K562 (cell line): Measurements from ENCODE around the gene S100A8. TPM values are rescaled to one million over a fixed set of nuclear protein-coding genes. Genes with fewer than 3 reads are reported as not detected.

Source experiments
- CBX1 ChIP-seq: sonication (generic); IDR thresholded peaks from 2 replicates; pipeline ENCODE4 v1.6.1; 2016; ENCODE audit warnings: antibody characterized with exemption, low read depth, mild to moderate bottlenecking
- FOXK1 ChIP-seq: sonication (generic); formaldehyde crosslinking; IDR thresholded peaks from 2 replicates; pipeline ENCODE4 v1.8.0; 2022; ENCODE audit warnings: missing genetic modification reagents, mild to moderate bottlenecking, borderline replicate concordance
- POLR3G ChIP-seq: IDR thresholded peaks from 2 replicates; pipeline ENCODE4 v1.6.1; 2011; ENCODE audit not compliant: insufficient read length, insufficient replicate concordance; ENCODE audit errors: extremely low read depth
- RAD21 ChIP-seq, 2 experiments: fragments of 250-450 bp in 1 of 2; fragments of 450-650 bp in 1 of 2; sonication (Bioruptor Pico) in 1 of 2; formaldehyde crosslinking in 1 of 2; IDR thresholded peaks in 1 of 2; conservative IDR thresholded peaks in 1 of 2; 2 replicates each; pipeline versions ENCODE4 v1.4.0 to v1.8.0; 2020 to 2022; ENCODE audit warnings: mild to moderate bottlenecking in 2 of 2, moderate library complexity in 1 of 2
- SIX5 ChIP-seq, 2 experiments: IDR thresholded peaks; 2 replicates each; pipeline ENCODE4 v1.6.1; 2011; ENCODE audit warnings: low read length in 2 of 2, borderline replicate concordance in 1 of 2, low read depth in 1 of 2, mild to moderate bottlenecking in 1 of 2, moderate library complexity in 1 of 2; ENCODE audit not compliant: insufficient read depth in 1 of 2
- TCF3 ChIP-seq: sonication (generic); formaldehyde crosslinking; IDR thresholded peaks from 2 replicates; pipeline ENCODE4 v1.4.0; 2020; ENCODE audit warnings: mild to moderate bottlenecking, missing genetic modification reagents
- TRIM24 ChIP-seq, 2 experiments: fragments of 450-650 bp; IDR thresholded peaks; 2 replicates each; pipeline ENCODE4 v1.6.1; 2016
- ZNF165 ChIP-seq: fragments of 250-450 bp; sonication (Bioruptor Pico); IDR thresholded peaks from 2 replicates; pipeline ENCODE4 v1.4.0; 2020; ENCODE audit warnings: borderline replicate concordance
- ZNF431 ChIP-seq: sonication (generic); formaldehyde crosslinking; IDR thresholded peaks from 2 replicates; pipeline ENCODE4 v1.8.0; 2022; ENCODE audit warnings: mild to moderate bottlenecking, missing genetic modification reagents
- polyA plus RNA-seq, 8 experiments: library from polyadenylated mRNA; depleted of rRNA in 4 of 8; stranded (reverse) in 5 of 8; unstranded in 3 of 8; fragments of >200 nt; fragmentation: Nextera tagmentation in 2 of 8; fragmentation: Illumina TruSeq in 1 of 8; extraction: Ambion mirVana in 2 of 8; extraction: Trizol in 1 of 8; gene quantifications; 2 replicates each; pipeline versions ENCODE4 v1.2.1 to v1.2.3, GENCODE V29; 2011 to 2014; ENCODE audit warnings: inconsistent platforms in 1 of 8, missing spikeins in 1 of 8
- total RNA-seq, 7 experiments: library from RNA; depleted of rRNA in 6 of 7; stranded (reverse); fragments of >200 nt in 6 of 7; fragmentation: Illumina TruSeq in 2 of 7; extraction: Trizol in 2 of 7; gene quantifications; 2 replicates each; pipeline versions ENCODE4 v1.2.1 to v1.2.3, GENCODE V29; 2011 to 2021; ENCODE audit warnings: low replicate concordance in 1 of 7
- TF ChIP-seq, protein P1 (sequence below): sonication (generic); formaldehyde crosslinking; IDR thresholded peaks from 2 replicates; pipeline ENCODE4 v1.8.1; 2023; ENCODE audit warnings: mild to moderate bottlenecking, missing genetic modification reagents
- TF ChIP-seq, protein P2 (sequence below), 2 experiments: fragments of 450-650 bp in 1 of 2; sonication (generic) in 1 of 2; formaldehyde crosslinking in 1 of 2; IDR thresholded peaks in 1 of 2; conservative IDR thresholded peaks in 1 of 2; 2 replicates each; pipeline versions ENCODE4 v1.6.1 to v1.8.1; 2016 to 2023; ENCODE audit warnings: mild to moderate bottlenecking in 2 of 2, moderate library complexity in 2 of 2, inconsistent platforms in 1 of 2, missing genetic modification reagents in 1 of 2
- TF ChIP-seq, protein P3 (sequence below): fragments of 450-650 bp; formaldehyde crosslinking; IDR thresholded peaks from 2 replicates; pipeline ENCODE4 v1.4.0; 2020; ENCODE audit warnings: mild to moderate bottlenecking, mixed read lengths
- TF ChIP-seq, protein P4 (sequence below), 2 experiments: fragments of 450-650 bp in 1 of 2; sonication (generic) in 1 of 2; formaldehyde crosslinking; conservative IDR thresholded peaks; 2 replicates each; pipeline versions ENCODE4 v1.4.0 to v1.8.1; 2020 to 2022; ENCODE audit warnings: mild to moderate bottlenecking in 1 of 2, missing genetic modification reagents in 1 of 2

The S100A8 gene
- total and polyA plus RNA-seq, 9 of the 15 experiments (the other 6 are each of a cell fraction or from before 2014, with no cell fraction given), result 0.15 to 0.60 TPM; not detected in 7

DNA sequence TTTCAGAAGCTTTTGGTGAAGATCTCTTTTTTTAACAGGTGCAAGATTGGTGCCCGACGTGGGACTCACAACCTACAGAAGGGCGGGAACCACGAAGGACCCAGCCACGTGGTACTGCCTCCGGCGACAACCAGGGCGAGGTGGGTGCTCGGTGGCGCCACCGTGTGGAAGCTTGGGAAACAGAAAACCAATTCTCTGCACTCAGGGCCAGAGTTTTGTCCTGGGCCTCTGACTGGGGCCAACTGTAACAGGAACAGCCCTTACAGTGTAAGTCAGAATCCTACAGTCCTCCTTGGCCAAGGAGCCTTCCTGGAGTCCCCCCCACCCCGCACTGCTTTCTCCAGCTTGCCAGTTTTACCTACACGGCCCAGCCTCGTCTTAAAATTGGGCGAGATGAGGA, 13.9 kb upstream of the S100A8 start (continued):
- TF ChIP-seq, protein P1, sequence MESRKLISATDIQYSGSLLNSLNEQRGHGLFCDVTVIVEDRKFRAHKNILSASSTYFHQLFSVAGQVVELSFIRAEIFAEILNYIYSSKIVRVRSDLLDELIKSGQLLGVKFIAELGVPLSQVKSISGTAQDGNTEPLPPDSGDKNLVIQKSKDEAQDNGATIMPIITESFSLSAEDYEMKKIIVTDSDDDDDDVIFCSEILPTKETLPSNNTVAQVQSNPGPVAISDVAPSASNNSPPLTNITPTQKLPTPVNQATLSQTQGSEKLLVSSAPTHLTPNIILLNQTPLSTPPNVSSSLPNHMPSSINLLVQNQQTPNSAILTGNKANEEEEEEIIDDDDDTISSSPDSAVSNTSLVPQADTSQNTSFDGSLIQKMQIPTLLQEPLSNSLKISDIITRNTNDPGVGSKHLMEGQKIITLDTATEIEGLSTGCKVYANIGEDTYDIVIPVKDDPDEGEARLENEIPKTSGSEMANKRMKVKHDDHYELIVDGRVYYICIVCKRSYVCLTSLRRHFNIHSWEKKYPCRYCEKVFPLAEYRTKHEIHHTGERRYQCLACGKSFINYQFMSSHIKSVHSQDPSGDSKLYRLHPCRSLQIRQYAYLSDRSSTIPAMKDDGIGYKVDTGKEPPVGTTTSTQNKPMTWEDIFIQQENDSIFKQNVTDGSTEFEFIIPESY (CRISPR knock-in tag), result 0 out of 2 replicates have a peak, but pooled peaks have one; percentile 36
- TF ChIP-seq RAD21 (CRISPR knock-in tag; conservative IDR thresholded peaks at IDR 0.05 in 1 of 2, IDR thresholded peaks at IDR 0.05 in 1 of 2) (peak in 1 of 2 experiments; percentile 50; a peak in 3 of 4 replicates), FOXK1 (CRISPR knock-in tag) (0 out of 2 replicates have a peak, but pooled peaks have one; percentile 58), ZNF431 (peak; percentile 68; the same call in 1 of the 2 replicates), CBX1 (peak; percentile 81; the same call in 1 of the 2 replicates), TCF3 (CRISPR knock-in tag) (0 out of 2 replicates have a peak, but pooled peaks have one; percentile 7), TRIM24 (IDR thresholded peaks at IDR 0.05) (no peak), SIX5 (IDR thresholded peaks at IDR 0.05; ENCODE audit: borderline replicate concordance in 1 of 2, insufficient read depth in 1 of 2, low read depth in 1 of 2, low read length in 2 of 2) (no peak), POLR3G (no peak), ZNF165 (CRISPR knock-in tag) (no peak)
- TF ChIP-seq, protein P2, sequence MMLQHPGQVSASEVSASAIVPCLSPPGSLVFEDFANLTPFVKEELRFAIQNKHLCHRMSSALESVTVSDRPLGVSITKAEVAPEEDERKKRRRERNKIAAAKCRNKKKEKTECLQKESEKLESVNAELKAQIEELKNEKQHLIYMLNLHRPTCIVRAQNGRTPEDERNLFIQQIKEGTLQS (IDR thresholded peaks at IDR 0.05), result no peak
- TF ChIP-seq, protein P2 (CRISPR knock-in tag; conservative IDR thresholded peaks at IDR 0.05), result peak; percentile 69
- TF ChIP-seq, protein P3, sequence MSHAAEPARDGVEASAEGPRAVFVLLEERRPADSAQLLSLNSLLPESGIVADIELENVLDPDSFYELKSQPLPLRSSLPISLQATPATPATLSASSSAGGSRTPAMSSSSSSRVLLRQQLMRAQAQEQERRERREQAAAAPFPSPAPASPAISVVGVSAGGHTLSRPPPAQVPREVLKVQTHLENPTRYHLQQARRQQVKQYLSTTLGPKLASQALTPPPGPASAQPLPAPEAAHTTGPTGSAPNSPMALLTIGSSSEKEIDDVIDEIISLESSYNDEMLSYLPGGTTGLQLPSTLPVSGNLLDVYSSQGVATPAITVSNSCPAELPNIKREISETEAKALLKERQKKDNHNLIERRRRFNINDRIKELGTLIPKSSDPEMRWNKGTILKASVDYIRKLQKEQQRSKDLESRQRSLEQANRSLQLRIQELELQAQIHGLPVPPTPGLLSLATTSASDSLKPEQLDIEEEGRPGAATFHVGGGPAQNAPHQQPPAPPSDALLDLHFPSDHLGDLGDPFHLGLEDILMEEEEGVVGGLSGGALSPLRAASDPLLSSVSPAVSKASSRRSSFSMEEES (CRISPR knock-in tag), result no peak
- TF ChIP-seq, protein P4, sequence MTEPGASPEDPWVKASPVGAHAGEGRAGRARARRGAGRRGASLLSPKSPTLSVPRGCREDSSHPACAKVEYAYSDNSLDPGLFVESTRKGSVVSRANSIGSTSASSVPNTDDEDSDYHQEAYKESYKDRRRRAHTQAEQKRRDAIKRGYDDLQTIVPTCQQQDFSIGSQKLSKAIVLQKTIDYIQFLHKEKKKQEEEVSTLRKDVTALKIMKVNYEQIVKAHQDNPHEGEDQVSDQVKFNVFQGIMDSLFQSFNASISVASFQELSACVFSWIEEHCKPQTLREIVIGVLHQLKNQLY (CRISPR knock-in tag; conservative IDR thresholded peaks at IDR 0.05), result 0 out of 4 replicates have a peak, but pooled peaks of 1 of the 2 experiments have one; percentile 63
